Peyer's patch (tissue), 4 donors: ENCODE data around the gene PLA2G2A. TPM values are rescaled to one million over a fixed set of nuclear protein-coding genes. Genes with fewer than 3 reads are reported as not detected.
"Not testable (repeated sequence)": the region's sequence is repeated elsewhere in the genome, so short reads cannot be mapped to it uniquely, and the experiment has no call there.

ENCODE experiments used
- DNase-seq, 3 donors: peaks; one replicate each; pipeline ENCODE4 v3.0.0-alpha.2; 2017 to 2019
- H3K27ac ChIP-seq, 4 donors: fragments of 200-600 bp; sonication (generic); one replicate each; pipeline ENCODE4 v1.5.1; 2016 to 2019
- H3K27me3 ChIP-seq, 2 donors: fragments of 200-600 bp; sonication (generic); one replicate each; pipeline ENCODE4 v1.5.1; 2019
- H3K36me3 ChIP-seq, 3 donors: fragments of 200-600 bp; sonication (generic); one replicate each; pipeline ENCODE4 v1.5.1; 2016 to 2019
- H3K4me1 ChIP-seq, 4 donors: fragments of 200-600 bp; sonication (generic); one replicate each; pipeline ENCODE4 v1.5.1; 2016 to 2019
- H3K4me3 ChIP-seq, 4 donors: fragments of 200-600 bp; sonication (generic); 1 replicate in 3 of 4; 2 replicates in 1 of 4; pipeline ENCODE4 v1.5.1; 2016 to 2019; ENCODE audit warnings: mild to moderate bottlenecking in 1 of 4
- H3K9me3 ChIP-seq, 4 donors: fragments of 200-600 bp; sonication (generic); one replicate each; pipeline ENCODE4 v1.5.1; 2016 to 2019; ENCODE audit warnings: mild to moderate bottlenecking in 1 of 4
- CTCF ChIP-seq, 6 experiments: fragments of 450-650 bp in 4 of 6; fragments of 200-600 bp in 2 of 6; sonication (generic) in 1 of 6; IDR thresholded peaks; one replicate each; pipeline ENCODE4 v1.5.1; 2017 to 2019; ENCODE audit warnings: antibody characterized with exemption in 6 of 6, mild to moderate bottlenecking in 3 of 6, moderate library complexity in 1 of 6
- POLR2A ChIP-seq, 2 donors: fragments of 450-650 bp; IDR thresholded peaks; one replicate each; pipeline ENCODE4 v1.5.1; 2017; ENCODE audit warnings: antibody characterized with exemption in 2 of 2, mild to moderate bottlenecking in 2 of 2, moderate library complexity in 2 of 2
- total RNA-seq, 4 donors: library from RNA; depleted of rRNA; stranded (reverse); fragments of >200 nt; gene quantifications; one replicate each; pipeline ENCODE4 v1.1.0, GENCODE V29; 2016

PLA2G2A gene
- total RNA-seq, 4 donors from 2014 or later, result 175 to 501 (median 319) TPM

GRCh38 chr1:19940486-19941205 lies 38.8 kb downstream of the PLA2G2A start:
- Histone ChIP-seq H3K9me3 (no peaks in the 10 kb centered on the region), H3K27me3 (no peaks in the 10 kb centered on the region), H3K4me3 (no peak overlapping the region), H3K4me1 (no peaks in the 10 kb centered on the region), H3K36me3 (no peaks in the 10 kb centered on the region), H3K27ac (no peak overlapping the region)
- TF ChIP-seq CTCF (IDR thresholded peaks at IDR 0.05) (no peak), POLR2A (IDR thresholded peaks at IDR 0.05) (no peak)
- no peak for DNase-seq

- Histone ChIP-seq H3K27ac (no peak overlapping the region), H3K36me3 (no peaks in the 10 kb centered on the region), H3K9me3 (no peaks in the 10 kb centered on the region), H3K4me1 (no peaks in the 10 kb centered on the region), H3K4me3 (no peak overlapping the region), H3K27me3 (no peaks in the 10 kb centered on the region)
- no peak for TF ChIP-seq CTCF (IDR thresholded peaks at IDR 0.05)
- no peak for TF ChIP-seq POLR2A (IDR thresholded peaks at IDR 0.05)
- no peak for DNase-seq
These were observed 40.9 kb downstream of the PLA2G2A start for GRCh38 chr1:19938472-19938871.

GRCh38 chr1:19936061-19936750 lies 43.2 kb downstream of the PLA2G2A start:
- DNase-seq, result no peak
- no peak overlapping the region for H3K27ac ChIP-seq
- TF ChIP-seq POLR2A (IDR thresholded peaks at IDR 0.05) (no peak), CTCF (IDR thresholded peaks at IDR 0.05) (no peak)
- H3K4me1 ChIP-seq, result no peaks in the 10 kb centered on the region
- H3K4me3 ChIP-seq, result no peak overlapping the region
- H3K27me3 ChIP-seq, result no peaks in the 10 kb centered on the region
- peaks cover 0 to 14% (median 3%) of the 10 kb centered on the region in 4 donors for H3K9me3 ChIP-seq
- no peaks in the 10 kb centered on the region for H3K36me3 ChIP-seq

GRCh38 chr1:19934336-19934735 lies 45.1 kb downstream of the PLA2G2A start:
- no peak for DNase-seq
- Histone ChIP-seq H3K27me3 (no peaks in the 10 kb centered on the region), H3K4me3 (no peak overlapping the region), H3K4me1 (no peaks in the 10 kb centered on the region), H3K36me3 (no peaks in the 10 kb centered on the region), H3K9me3 (peaks cover 0 to 18% (median 4%) of the 10 kb centered on the region in 4 donors), H3K27ac (no peak overlapping the region)
- no peak for TF ChIP-seq POLR2A (IDR thresholded peaks at IDR 0.05)
- TF ChIP-seq CTCF (IDR thresholded peaks at IDR 0.05), result no peak

GRCh38 chr1:19932866-19933265 lies 46.6 kb downstream of the PLA2G2A start:
- Histone ChIP-seq H3K27ac (no peak overlapping the region), H3K27me3 (no peaks in the 10 kb centered on the region), H3K4me1 (no peaks in the 10 kb centered on the region), H3K36me3 (no peaks in the 10 kb centered on the region), H3K4me3 (no peak overlapping the region), H3K9me3 (peaks cover 0 to 18% (median 4%) of the 10 kb centered on the region in 4 donors)
- TF ChIP-seq POLR2A (IDR thresholded peaks at IDR 0.05), result no peak
- no peak for TF ChIP-seq CTCF (IDR thresholded peaks at IDR 0.05)
- DNase-seq, result no peak

- not testable (repeated sequence) for H3K36me3 ChIP-seq, H3K4me1 ChIP-seq, DNase-seq, H3K27ac ChIP-seq, H3K27me3 ChIP-seq, H3K4me3 ChIP-seq
- H3K9me3 ChIP-seq, result peaks cover 0 to 12% (median 4%) of the 10 kb centered on the region in 4 donors
These were observed 52.3 kb downstream of the PLA2G2A start for GRCh38 chr1:19927130-19927421.
